Upper lobe of left lung (tissue), 4 donors: Measurements from ENCODE around the gene MOXD1.

ENCODE experiments used
- POLR2AphosphoS5 ChIP-seq, 2 donors: sonication (generic); formaldehyde crosslinking; IDR thresholded peaks; one replicate each; pipeline ENCODE4 v1.5.1; 2017; ENCODE audit warnings: antibody characterized with exemption in 2 of 2
- TF ChIP-seq, protein P1 (sequence below), 6 experiments: fragments of 450-650 bp in 4 of 6; fragments of 200-600 bp in 2 of 6; sonication (generic) in 2 of 6; IDR thresholded peaks; one replicate each; pipeline ENCODE4 v1.5.1; 2016 to 2019; ENCODE audit warnings: antibody characterized with exemption in 6 of 6

DNA sequence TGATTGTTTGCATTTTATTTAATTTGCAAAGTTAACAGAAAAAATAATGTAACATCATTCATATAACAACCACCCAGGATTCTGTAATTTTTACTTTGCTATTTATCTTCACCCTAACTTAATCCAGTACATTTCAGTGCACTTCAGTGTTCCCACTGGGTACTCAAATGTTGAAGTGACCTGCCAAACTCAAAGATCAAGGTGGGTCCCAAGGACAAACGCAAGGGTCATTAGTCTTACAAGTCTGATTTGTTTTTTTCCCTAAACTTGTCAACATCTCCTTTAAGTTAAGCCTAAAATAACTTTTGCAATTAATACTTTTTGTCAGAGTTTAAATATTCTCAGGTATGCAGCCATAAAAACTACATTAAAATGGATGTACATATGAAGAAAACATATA is 53.0 kb downstream of the MOXD1 start:
- TF ChIP-seq, protein P1, sequence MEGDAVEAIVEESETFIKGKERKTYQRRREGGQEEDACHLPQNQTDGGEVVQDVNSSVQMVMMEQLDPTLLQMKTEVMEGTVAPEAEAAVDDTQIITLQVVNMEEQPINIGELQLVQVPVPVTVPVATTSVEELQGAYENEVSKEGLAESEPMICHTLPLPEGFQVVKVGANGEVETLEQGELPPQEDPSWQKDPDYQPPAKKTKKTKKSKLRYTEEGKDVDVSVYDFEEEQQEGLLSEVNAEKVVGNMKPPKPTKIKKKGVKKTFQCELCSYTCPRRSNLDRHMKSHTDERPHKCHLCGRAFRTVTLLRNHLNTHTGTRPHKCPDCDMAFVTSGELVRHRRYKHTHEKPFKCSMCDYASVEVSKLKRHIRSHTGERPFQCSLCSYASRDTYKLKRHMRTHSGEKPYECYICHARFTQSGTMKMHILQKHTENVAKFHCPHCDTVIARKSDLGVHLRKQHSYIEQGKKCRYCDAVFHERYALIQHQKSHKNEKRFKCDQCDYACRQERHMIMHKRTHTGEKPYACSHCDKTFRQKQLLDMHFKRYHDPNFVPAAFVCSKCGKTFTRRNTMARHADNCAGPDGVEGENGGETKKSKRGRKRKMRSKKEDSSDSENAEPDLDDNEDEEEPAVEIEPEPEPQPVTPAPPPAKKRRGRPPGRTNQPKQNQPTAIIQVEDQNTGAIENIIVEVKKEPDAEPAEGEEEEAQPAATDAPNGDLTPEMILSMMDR (IDR thresholded peaks at IDR 0.05) = no peak
- TF ChIP-seq POLR2AphosphoS5 (IDR thresholded peaks at IDR 0.05) = no peak
